C4-2B (cell line): Measurements from ENCODE around the gene CD83.

Experiments used
- CTCF ChIP-seq: fragments of 450-650 bp; conservative IDR thresholded peaks from 2 replicates; pipeline ENCODE4 v1.5.1; 2017; ENCODE audit warnings: mild to moderate bottlenecking
- ZFX ChIP-seq: fragments of 450-650 bp; IDR thresholded peaks from 2 replicates; pipeline ENCODE4 v1.6.1; 2017

- TF ChIP-seq CTCF (no peak), ZFX (no peak)
Observed at GRCh38 chr6:14100966-14101365, 16.6 kb upstream of the CD83 start.
